ENCODE data around the gene POLA1. TPM values are rescaled to one million over a fixed set of nuclear protein-coding genes. Genes with fewer than 3 reads are reported as not detected.
A peak's percentile ranks its signal among the peaks of the same experiment; 100 is the strongest.

POLA1 gene
- total RNA-seq, 1 experiment from 2014 or later = 19.9 TPM

DNA sequence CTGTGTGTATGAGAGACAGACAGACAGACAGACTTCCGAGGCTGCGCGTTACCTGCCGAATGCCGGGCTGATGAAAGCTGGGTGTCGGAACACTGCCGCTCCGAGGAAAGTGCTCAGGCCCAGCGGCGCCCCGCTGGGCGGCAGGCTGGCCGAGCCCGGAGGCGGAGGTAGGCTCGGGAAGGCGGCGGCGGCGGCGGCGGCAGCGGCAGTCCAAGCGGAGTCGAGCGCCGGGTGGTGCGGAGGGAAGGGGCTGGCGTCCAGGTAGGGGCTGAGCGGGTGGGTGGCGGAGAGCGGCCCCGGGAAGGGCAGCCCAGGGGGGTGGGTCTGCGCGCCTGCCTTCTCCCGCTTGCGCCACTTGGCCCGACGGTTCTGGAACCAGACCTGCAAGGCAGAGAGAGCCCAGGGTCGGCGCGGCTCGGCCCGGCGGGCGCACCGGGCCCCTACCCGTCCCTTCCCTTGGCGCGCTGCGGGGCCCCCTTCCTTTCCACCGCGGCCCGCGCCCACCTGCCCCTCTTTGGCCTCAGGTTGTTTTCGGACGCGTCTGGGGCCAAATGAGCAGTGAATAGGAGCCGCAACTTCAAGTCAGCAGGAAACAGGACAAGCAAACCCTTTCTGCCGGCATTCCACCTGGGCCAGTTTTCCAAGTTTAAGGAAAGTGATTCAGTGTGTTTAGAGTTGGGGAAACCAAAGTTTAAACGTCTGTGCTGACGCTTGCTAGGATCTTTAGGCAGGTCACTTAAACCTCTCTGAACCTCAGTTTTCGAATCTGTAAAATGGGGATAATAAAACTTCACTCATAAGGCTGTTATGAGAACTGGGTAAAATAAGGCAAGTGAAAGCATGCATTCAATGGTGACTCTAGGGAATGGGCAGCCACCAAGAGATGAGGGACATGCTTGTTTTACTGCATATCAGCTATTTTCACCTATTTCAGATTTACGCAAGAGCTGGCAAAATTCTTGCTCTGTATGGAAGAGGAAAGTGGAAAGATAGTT lies 313.6 kb downstream of the POLA1 start:
- DNase-seq (ENCODE audit: low read depth) = no peak

DNA sequence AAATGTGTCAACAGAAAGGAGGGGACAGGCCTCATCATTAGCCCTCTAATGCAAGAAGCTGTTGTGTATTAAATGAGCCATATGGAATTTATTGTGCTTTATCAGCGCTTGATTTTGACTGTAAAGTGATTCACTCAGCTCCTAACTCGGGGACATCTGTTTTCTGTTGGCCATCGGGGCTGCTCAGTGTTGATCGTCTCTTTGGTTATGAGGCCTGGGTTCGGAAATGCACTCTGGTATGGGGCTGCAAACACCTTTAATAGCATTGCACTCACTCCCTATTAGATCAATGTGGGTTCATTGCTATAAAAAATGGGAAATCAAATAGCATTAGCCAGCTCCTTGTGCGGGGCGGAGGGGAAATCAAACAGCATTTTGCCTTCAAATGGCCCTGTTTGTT lies 315.7 kb downstream of the POLA1 start:
- no peak for DNase-seq (ENCODE audit: low read depth)

DNA sequence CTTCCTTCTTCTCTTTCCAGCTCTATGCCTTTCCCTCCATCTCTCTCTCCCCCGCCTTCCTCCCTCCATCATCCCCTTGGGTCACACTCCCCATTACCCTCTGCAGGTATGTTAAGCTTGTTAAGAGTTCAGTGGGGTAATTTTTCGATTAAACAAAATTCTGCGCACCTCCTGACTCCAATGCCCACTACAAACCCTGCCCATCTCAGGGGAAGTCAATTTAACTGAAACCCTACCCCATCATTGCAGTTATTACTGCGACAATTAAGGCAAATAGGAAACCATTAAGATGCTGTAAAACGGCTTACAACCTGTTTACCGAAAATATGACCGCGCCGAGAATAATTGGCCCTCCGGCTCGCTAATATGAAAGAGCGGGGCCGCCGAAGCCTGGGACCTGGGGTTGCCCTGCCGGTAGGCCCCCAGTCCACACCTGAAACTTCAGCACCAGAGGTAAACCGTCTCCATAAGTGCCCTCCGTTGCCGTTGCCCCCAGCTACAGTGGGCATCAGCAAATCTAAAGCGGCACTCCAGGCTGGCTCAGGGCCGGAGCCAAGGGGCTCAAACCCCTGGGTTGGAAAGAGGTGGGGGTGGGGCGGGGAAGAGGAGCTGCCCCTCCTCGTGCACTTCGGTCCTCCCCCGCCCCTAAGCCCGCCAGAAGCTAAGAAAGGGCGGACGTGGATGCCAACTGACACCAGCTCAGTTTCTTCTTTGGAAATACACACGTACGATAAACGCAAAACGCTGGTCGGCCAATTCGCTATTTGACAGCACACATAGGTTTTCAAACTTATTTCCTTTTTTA lies 317.3 kb downstream of the POLA1 start:
- DNase-seq (ENCODE audit: low read depth) = no peak

DNA sequence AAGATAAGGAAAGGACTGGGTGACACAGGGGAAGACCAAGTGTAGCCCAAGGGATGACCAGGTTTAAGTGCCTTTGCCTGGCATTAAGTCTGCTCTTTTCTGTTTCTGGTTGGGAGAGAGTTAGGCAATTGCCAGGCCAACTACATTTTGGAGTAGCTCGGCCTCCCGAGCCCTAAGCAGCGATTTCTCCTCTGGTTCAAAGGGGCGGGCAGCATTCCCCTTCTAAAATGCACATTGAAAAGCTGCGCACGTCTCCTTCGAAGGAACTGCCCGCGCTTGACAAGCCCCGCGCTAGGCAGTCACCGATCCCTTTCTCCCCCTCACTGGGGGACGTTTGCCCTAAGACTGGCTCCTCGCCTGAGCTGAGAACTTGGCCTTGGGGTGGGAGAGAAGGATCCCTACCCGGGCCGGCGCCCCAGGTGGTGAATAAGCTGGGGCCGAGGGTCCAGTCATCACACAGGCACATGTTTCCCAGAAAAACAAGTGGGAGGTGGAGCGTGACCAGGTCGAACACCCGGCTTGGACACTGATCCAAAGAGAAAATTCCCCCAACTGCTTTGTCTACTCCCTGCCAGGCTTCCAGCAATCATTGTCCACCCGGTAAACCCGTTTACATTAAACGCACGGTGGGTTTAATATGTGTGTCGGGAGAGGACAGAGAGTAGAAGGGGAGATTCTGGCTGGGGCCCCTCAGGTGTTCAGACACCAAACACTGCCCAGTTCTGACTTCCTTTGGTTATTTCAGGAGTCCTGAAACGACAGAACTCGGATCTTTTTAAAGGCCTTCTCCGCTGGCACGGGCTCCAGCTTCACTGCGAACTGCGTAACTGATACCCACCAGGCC lies 318.1 kb downstream of the POLA1 start:
- no peak for DNase-seq (ENCODE audit: low read depth)

DNA sequence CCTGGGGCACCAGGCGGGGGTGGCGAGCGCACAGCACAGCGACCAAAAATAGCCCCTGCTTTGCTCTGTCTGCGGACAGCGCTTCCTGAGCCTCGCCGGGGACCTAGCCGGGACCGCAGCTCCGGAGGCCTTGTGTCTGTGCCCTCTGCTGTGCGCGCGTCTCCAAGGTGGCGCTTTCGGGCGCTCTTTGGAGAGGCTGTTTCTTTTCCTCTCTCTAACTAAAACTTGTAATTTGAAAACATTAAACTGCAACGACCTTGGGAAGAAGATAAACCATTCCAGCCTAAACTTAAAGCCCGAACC lies 318.7 kb downstream of the POLA1 start:
- no peak for DNase-seq (ENCODE audit: low read depth)

DNA sequence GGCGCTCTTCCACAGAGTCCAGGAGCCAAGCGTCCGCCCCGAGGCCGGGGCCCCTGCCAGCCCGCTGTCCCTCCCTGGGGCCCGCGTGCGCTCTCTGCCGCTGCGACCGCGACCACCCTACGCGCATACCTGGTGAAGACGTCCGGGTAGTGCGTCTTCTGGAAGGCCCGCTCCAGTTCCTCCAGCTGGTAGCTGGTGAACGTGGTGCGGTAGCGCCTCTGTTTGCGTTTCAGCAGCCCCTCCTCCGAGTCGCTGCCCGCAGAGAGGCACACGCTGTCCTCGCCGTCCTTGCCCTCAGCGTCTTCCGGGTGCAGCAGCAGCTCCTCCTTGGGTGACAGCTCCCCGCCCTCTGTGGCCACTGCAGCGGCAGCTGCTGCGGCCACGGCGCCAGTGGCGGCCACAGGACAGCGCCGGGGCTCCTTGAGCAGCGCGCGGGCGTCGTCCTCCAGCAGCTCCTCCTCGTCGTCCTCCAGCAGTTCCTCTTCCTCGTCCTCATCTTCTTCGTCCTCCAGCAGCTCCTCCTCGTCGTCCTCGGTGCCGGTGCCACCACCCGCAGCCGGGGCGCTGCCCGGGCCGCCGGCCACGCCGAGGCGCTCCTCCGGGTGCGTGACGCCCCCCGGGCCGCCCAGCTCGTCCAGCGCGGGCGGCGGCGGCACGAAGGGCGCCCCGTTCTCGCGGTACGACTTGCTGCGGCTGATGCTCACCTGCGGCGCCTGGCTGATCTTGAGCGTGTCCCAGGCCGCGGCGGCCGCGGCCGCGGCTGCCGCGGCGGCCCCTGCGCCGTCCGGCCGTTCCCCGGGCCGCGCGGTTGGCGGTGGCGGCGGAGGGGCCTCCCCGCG lies 319.3 kb downstream of the POLA1 start:
- DNase-seq (ENCODE audit: low read depth) = no peak

DNA sequence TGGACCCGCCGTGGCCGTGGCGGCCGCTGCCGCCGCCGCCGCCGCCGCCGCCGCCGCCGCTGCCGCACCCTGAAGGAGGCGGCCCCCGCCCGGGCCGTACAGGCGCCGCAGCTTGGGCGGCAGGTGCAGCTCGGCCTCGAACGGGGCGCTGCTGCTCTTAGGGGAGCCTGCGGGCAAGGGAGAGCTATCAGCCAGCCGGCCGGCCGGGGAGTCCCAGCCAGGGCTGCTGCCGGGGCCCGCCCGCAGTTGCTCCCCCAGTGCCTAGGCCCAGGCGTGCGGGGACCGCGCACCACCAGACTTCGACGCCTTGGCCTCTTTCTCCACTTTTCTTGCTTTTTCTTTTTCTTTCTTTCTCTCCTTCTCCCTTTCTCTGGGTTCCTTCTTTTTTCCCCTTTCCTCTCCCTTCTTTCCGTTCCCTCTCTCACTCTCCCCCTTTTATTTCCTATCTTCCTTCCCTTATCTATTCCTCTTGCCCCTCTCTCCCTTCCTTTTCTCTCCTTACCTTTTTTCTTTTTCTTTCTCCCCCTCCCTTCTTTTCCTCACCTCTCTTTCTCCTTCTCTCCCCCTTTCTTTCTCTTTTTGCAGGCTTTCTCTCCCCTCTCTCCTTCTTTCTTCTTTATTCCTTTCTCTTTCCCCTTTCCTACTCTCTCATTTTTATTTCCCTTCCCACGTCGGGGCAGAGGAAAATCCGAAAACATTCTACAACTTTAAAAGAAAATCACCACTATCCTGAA lies 320.1 kb downstream of the POLA1 start:
- DNase-seq (ENCODE audit: low read depth) = no peak

DNA sequence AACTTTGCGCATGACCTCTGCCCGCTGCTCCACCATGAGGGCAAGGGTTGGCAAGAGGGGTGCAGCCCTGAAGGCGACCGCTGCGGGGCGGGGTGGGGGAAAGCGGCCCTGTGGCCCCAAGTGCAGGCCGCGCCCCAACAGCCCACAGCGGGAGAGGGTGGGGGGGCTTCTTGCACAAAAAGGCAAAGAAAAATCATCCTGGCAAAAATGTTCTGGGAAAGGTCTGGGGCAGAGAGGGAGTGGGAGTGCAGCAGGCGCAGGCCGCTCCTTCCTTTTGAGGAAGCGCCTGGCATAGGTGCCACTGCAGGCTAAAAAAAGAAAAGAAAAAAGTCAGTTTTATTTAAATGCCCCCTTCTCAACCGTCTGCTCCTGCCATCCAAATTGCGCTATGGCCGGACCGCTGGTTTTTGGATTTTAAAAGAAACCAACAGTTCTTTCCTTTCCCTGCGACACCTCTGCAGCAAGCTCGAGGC lies 320.7 kb downstream of the POLA1 start:
- DNase-seq (ENCODE audit: low read depth) = no peak

DNA sequence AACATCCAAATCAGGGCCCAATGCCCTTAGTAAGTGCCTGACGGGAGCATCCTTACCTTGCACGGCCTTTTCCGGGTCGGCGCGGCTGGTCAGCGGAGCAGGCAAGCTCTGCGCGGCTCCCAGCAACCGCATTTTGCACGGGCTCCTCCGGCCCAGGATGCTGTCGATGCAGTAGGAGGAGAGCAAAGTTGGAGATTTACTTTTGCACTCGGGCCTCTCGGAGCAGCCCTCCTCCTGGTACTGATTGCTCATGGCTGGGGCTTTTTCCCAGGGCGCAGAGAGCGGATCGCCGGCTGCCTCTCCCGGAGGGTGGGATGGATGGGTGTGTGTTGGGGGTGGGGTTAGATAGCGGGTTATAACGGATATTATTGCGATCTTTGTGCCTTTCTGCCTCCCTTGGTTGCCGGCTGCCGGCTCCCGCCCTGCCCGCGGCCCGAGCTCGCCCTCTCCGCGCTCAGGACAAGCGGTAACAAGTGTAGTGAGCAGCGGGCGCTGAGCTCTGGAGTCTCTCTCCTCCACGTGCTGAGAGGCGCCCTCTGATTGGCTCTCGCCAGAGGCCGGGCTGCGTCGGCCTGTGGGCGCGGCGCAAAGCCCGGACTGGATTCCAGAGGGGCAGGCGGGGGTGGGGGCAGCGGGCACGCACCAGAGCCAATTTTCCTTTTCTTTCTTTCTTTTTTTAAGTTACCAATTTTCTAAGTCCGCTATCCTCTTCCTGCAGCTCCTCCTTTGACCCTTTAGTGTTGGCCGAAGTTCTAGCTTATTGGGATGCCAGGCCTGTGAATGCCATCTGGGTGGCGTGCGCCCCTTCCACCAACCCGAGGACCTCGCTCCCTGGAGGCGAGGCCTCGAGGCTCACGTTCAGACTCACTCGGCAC lies 322.0 kb downstream of the POLA1 start, which contains the start of gene ARX:
TSS of gene ARX (minus strand) at position 480 of the 875 bp plus-strand sequence. CDS start at position 252, 228 bp downstream.
- DNase-seq (ENCODE audit: low read depth) = peak; percentile 51

DNA sequence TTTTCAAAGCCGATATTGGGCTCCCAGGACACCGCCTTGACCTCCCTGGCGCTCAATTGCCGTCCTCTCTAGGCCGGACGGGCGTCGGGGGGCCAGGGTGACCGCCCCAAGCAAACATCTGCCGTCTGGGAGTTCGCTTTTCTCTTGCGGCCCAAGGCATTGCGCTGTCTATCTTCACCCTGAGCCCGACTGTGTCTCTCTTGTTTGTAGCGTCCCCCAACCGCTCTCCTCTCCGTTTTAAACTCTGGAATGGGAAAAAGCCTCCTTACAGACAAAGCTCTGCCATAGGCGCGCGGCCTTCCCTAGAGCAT lies 322.6 kb downstream of the POLA1 start:
- DNase-seq (ENCODE audit: low read depth) = no peak

DNA sequence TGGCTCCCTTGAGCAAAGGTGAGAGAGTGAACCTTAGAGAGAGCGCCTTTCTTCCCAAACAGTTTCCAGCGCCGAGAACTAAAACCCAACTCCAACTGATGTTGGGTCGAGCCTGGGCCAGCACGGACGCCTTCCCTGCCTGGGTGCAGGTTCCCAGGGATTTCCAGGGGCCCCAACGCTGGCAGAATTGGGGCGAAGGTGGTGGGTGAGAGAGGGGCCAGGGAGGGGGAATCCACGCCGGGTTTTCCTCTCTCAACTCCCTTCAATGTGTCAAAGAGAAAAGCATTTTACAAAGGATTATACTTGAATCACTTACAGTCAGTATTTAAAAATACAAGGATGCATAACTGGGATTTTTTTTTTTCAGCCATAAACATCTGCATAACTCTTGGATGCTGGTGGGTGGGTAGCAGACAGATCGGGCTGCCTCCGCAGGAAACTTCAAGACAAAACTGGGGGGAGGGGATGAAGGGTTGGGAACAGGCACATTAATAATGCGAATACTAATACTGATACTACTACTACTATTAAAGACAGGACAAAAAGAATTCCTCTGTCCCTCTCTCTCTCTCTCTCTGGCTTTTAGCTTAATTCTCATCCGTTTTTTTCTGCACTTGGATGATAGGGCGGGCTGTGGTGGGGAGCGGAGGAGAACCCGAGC lies 323.4 kb downstream of the POLA1 start:
- DNase-seq (ENCODE audit: low read depth) = no peak

DNA sequence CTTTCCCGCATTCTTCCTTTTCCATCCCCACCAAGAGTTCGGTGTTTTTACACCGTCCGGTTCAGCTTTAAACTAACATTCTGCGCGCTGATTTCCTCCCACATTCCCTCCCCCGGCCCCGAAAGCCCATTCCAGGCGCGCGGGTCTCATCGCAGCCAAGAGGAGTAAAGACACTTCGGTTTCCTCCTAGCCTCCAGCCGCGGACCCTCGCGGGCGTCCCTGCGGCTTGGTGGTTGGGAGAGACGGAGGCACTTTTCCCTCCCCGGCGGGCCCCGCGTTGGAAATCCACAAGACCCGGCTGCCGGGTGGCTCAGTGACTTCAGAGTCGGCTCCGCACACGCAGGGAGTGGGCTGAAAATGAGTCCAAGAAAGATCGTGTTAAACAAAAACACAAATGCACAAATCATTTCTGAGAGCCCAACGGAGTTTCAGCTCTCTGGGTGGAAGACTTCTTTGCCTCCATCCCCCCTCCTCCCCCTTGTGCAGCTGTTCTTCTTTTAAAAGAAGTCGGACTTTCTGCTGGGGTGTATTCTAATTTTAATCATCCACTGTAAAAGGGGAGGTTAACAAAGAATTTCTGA lies 324.0 kb downstream of the POLA1 start:
- no peak for DNase-seq (ENCODE audit: low read depth)

DNA sequence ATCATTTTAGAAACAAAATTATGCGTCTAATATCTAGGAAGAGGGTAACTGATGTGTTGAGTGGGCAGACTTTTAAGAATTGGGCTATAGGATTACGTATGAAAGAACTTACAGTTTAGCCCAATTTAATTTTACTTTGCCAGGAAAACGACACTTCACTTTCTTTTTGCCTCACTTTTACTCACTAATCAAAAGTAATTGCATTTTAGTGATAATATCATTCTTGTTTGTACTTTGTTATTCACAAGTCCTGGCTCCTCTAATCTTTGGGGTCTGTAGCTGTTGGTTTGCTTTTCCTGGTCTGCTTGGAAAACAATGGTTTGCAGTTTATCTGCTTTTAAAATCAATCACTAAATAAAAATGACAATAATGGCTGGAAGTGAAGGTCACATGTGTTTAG lies 325.0 kb downstream of the POLA1 start:
- no peak for DNase-seq (ENCODE audit: low read depth)

DNA sequence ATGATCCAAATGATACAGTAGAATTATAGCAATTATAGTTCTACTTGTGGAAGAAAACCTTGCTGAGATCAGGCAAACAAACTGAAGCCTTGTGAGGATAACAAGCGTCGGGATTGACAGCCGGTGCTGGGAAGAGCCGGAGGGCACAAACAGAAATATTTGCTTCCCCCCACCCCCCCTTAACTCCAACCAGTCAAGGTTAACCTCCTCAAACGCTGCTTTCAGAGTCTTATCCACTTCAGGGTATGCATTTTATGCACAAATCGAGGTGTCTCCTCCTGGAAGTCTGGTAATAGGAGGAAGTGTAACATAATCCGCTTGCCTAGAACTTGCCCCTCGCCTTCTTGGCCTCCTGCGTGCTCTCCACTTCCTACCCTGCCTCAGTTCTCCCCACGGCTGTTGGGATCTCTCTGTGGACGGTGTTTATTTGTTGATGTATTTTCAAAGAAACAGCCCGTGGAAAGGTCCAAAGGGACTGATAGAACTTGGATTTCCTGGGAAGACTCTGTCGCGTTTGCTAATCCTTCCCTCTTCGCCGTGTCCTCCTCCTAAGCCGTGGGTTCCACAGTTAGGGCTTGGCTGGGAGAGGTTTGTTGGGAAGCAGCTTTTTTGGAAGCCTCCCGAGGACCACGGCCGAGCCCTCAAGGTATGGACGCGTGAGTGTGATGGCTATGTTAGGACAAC lies 326.1 kb downstream of the POLA1 start:
- DNase-seq (ENCODE audit: low read depth) = no peak

DNA sequence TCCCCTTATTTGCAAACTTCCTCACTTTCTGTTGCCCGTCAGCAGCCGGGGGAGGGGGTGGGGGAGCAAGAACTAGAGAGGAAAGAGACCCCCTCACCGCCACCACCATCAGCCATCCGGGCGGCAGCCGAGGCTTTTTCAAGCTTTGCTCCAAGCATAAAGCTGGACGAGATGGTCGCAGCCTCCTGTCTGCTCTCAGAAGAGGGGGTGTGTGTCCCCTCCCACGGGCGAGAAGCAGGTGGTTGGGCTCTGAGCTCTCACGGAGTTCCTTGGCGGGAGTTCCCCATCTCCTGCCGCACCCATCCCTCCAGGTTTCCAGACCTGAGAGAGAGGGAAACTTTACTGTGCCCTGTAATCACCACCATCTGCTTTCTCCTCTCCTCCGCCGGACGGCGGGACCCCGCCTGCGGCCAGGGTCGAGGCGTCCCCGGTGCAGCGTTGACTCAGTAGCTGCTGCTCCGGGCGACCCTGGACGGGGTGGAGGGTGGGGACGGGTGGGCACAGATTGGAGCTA lies 326.7 kb downstream of the POLA1 start:
- DNase-seq (ENCODE audit: low read depth) = no peak

DNA sequence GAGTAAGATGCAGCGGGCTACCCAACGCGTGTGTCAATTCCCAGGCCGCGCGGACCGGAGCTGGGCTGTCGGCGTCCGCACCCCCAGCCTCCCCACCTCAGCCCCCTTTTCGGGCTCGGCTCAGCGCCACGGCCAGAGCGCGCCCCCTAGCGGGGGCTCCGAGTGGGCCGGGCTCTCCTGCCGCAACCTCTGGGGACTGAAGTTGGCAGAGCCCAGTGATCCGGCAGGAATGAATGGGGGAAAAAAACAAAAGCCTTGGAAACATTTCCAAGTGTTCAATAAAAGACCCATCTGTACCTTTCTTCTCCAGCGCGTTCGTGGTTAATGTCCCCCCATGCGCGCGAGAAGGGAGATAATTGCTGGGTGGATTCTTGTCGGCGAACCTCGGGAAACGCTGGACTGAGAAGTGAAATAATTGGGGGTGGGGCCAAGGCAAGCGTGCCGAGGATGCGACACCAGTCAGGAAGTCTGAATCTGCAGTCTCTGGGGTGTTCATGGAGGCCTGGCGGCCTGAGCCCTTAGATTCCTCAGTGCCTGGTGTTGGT lies 327.3 kb downstream of the POLA1 start:
- DNase-seq (ENCODE audit: low read depth) = peak; percentile 30
